WTC11 (cell line): ENCODE data around the gene SLC18A2. TPM values are rescaled to one million over a fixed set of nuclear protein-coding genes. Genes with fewer than 3 reads are reported as not detected.
"Not testable (repeated sequence)": the region's sequence is repeated elsewhere in the genome, so short reads cannot be mapped to it uniquely, and the experiment has no call there.

Experiments
- ATAC-seq: fragments of 200-7000 bp; cut with Tn5 transposase; 2 replicates; pipeline ENCODE4 v1.10.0; 2021; ENCODE audit warnings: mild to moderate bottlenecking, moderate library complexity
- CTCF ChIA-PET: fragments of 300-600 bp; sonication (Branson Sonifier 250); formaldehyde crosslinking; loops from one replicate; lab custom pipeline; 2021; ENCODE audit warnings: antibody characterized with exemption; lab: Charles Lee
- POLR2A ChIA-PET: fragments of 350-600 bp; sonication (Branson Sonifier 250); formaldehyde crosslinking; loops from one replicate; lab custom pipeline; 2021; ENCODE audit warnings: antibody characterized with exemption; lab: Charles Lee
- DNase-seq: peaks from one replicate; pipeline ENCODE4 v3.0.0; 2021; ENCODE audit warnings: low spot score
- H3K27ac Mint-ChIP-seq: 2 replicates; pipeline ENCODE4 v1.8.0; 2021; ENCODE audit warnings: mixed read lengths
- H3K27me3 Mint-ChIP-seq: 2 replicates; pipeline ENCODE4 v1.8.0; 2021; ENCODE audit warnings: low read depth, mild to moderate bottlenecking, moderate library complexity, mixed read lengths
- H3K36me3 Mint-ChIP-seq: 2 replicates; pipeline ENCODE4 v1.8.0; 2021; ENCODE audit warnings: mixed read lengths
- H3K4me1 Mint-ChIP-seq: 2 replicates; pipeline ENCODE4 v1.8.0; 2022; ENCODE audit warnings: mixed read lengths
- H3K4me3 Mint-ChIP-seq: 2 replicates; pipeline ENCODE4 v1.8.0; 2021; ENCODE audit warnings: mild to moderate bottlenecking, moderate library complexity, mixed read lengths
- H3K9me3 Mint-ChIP-seq: 2 replicates; pipeline ENCODE4 v1.8.0; 2021; ENCODE audit warnings: mixed read lengths
- ESRRA ChIP-seq: sonication (generic); formaldehyde crosslinking; IDR thresholded peaks from 2 replicates; pipeline ENCODE4 v1.8.1; 2022; ENCODE audit warnings: mild to moderate bottlenecking, missing genetic modification reagents, borderline replicate concordance
- ETV6 ChIP-seq: sonication (generic); formaldehyde crosslinking; IDR thresholded peaks from 2 replicates; pipeline ENCODE4 v1.8.1; 2022; ENCODE audit warnings: mild to moderate bottlenecking, missing genetic modification reagents
- GTF2I ChIP-seq: fragments of 250-450 bp; sonication (Bioruptor Pico); conservative IDR thresholded peaks from 2 replicates; pipeline ENCODE4 v1.4.0; 2021; ENCODE audit warnings: mild to moderate bottlenecking
- IRF2 ChIP-seq: sonication (generic); formaldehyde crosslinking; IDR thresholded peaks from 2 replicates; pipeline ENCODE4 v1.8.0; 2022; ENCODE audit warnings: low read depth, missing genetic modification reagents, borderline replicate concordance
- MXD4 ChIP-seq: fragments of 250-450 bp; sonication (Bioruptor Pico); IDR thresholded peaks from 2 replicates; pipeline ENCODE4 v1.8.0; 2021; ENCODE audit warnings: mild to moderate bottlenecking, moderate library complexity, borderline replicate concordance
- RORB ChIP-seq: fragments of 250-450 bp; sonication (Bioruptor Pico); IDR thresholded peaks from 2 replicates; pipeline ENCODE4 v1.9.0; 2021; ENCODE audit warnings: mild to moderate bottlenecking
- SP1 ChIP-seq: sonication (generic); formaldehyde crosslinking; conservative IDR thresholded peaks from 2 replicates; pipeline ENCODE4 v1.8.1; 2022; ENCODE audit warnings: missing genetic modification reagents
- ZNF263 ChIP-seq: sonication (generic); formaldehyde crosslinking; IDR thresholded peaks from 2 replicates; pipeline ENCODE4 v1.8.1; 2022; ENCODE audit warnings: low read depth, mild to moderate bottlenecking, moderate library complexity, missing genetic modification reagents
- ZNF671 ChIP-seq: fragments of 250-450 bp; sonication (Bioruptor Pico); IDR thresholded peaks from 2 replicates; pipeline ENCODE4 v1.8.0; 2021; ENCODE audit warnings: mild to moderate bottlenecking
- total RNA-seq: library from RNA; stranded (reverse); gene quantifications from 3 replicates; pipeline ENCODE4 v1.2.3, GENCODE V29; 2021
- TF ChIP-seq, protein P1 (sequence below): sonication (generic); formaldehyde crosslinking; conservative IDR thresholded peaks from 2 replicates; pipeline ENCODE4 v1.8.1; 2023; ENCODE audit warnings: mild to moderate bottlenecking, low read depth, missing genetic modification reagents, moderate library complexity
- TF ChIP-seq, protein P2 (sequence below): sonication (generic); formaldehyde crosslinking; IDR thresholded peaks from 2 replicates; pipeline ENCODE4 v1.8.0; 2022; ENCODE audit warnings: mild to moderate bottlenecking, missing genetic modification reagents
- TF ChIP-seq, protein P3 (sequence below): fragments of 250-450 bp; sonication (Bioruptor Pico); IDR thresholded peaks from 2 replicates; pipeline ENCODE4 v1.9.0; 2021; ENCODE audit warnings: mild to moderate bottlenecking
- TF ChIP-seq, protein P4 (sequence below): sonication (generic); formaldehyde crosslinking; conservative IDR thresholded peaks from 2 replicates; pipeline ENCODE4 v1.8.1; 2022; ENCODE audit warnings: mild to moderate bottlenecking, missing genetic modification reagents
- TF ChIP-seq, protein P5 (sequence below): sonication (generic); formaldehyde crosslinking; IDR thresholded peaks from 2 replicates; pipeline ENCODE4 v1.8.1; 2022; ENCODE audit warnings: low read depth, missing genetic modification reagents, borderline replicate concordance
- TF ChIP-seq, protein P6 (sequence below): sonication (generic); formaldehyde crosslinking; IDR thresholded peaks from 2 replicates; pipeline ENCODE4 v1.8.0; 2023; ENCODE audit warnings: mild to moderate bottlenecking, missing genetic modification reagents
- TF ChIP-seq, protein P7 (sequence below): fragments of 250-450 bp; sonication (Bioruptor Pico); conservative IDR thresholded peaks from 2 replicates; pipeline ENCODE4 v1.9.0; 2021; ENCODE audit warnings: mild to moderate bottlenecking
- TF ChIP-seq, protein P8 (sequence below): sonication (generic); formaldehyde crosslinking; IDR thresholded peaks from 2 replicates; pipeline ENCODE4 v1.8.0; 2023; ENCODE audit warnings: missing genetic modification reagents

SLC18A2 gene
- total RNA-seq, 1 experiment from 2014 or later = 5.9 TPM

DNA sequence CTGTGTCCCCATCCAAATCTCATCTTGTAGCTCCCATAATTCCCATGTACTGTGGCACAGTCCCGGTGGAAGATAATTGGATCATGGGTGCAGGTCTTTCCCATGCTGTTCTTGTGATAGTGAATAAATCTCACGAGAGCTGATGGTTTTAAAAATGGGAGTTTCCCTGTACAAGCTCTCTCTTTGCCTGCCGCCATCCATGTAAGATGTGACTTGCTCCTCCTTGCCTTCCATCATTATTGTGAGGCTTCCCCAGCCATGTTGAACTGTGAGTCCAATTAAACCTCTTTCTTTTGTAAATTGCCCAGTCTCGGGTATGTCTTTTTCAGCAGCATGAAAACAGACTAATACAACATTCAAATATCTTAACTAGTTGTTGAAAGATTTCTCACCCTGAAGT is 10.8 kb upstream of the SLC18A2 start:
- DNase-seq, H3K27ac Mint-ChIP-seq, H3K4me3 Mint-ChIP-seq, POLR2A ChIA-PET, ATAC-seq, H3K4me1 Mint-ChIP-seq: not testable (repeated sequence)
- CTCF ChIA-PET = interaction anchor here (0.6 kb wide), 1 partner anchor 482 kb away, joined by 5 read pairs; no protein-coding TSS in a partner anchor
- Mint-ChIP-seq H3K9me3 (peaks cover 20% of the 10 kb centered on the region), H3K27me3 (peaks cover 10% of the 10 kb centered on the region; the same call in 1 of the 2 replicates), H3K36me3 (peaks cover 18% of the 10 kb centered on the region)

DNA sequence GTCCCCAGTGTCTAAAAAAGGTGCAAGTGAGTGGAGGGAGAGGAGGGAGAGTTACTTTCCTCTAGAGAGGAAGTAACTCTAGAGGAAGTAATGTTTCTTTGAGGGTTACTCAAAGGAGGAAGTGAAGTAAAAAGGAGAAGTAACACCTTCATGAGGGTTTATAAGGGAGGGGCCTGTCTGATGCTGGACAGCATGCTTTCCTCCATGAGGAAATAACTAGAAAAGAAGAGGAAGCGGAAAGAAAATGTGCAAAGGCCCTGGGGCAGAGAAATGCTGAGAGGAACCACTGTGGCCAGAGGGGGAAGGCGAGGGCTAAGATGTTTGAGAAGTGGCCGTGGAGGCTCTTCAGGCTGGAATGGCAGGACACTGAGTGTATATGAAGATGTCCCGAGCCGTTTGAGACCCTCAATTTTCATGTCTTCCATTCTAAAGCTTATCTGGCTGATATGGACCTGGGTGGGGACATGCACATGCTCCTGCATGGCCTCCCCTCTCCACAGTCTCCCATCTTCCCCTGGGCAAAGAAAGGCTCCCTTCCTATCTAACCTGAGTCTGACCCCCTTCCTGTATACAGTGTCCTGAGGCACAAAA is 3.4 kb upstream of the SLC18A2 start:
- ATAC-seq = no peak
- no peak for DNase-seq
- H3K27me3 Mint-ChIP-seq = peaks cover 24% of the 10 kb centered on the region
- ChIA-PET POLR2A (no interaction called here), CTCF (interaction anchor here (1.4 kb wide), 1 partner anchor 82 kb away, joined by 6 read pairs; no protein-coding TSS in a partner anchor)
- H3K36me3 Mint-ChIP-seq = no peaks in the 10 kb centered on the region
- TF ChIP-seq, protein P1, sequence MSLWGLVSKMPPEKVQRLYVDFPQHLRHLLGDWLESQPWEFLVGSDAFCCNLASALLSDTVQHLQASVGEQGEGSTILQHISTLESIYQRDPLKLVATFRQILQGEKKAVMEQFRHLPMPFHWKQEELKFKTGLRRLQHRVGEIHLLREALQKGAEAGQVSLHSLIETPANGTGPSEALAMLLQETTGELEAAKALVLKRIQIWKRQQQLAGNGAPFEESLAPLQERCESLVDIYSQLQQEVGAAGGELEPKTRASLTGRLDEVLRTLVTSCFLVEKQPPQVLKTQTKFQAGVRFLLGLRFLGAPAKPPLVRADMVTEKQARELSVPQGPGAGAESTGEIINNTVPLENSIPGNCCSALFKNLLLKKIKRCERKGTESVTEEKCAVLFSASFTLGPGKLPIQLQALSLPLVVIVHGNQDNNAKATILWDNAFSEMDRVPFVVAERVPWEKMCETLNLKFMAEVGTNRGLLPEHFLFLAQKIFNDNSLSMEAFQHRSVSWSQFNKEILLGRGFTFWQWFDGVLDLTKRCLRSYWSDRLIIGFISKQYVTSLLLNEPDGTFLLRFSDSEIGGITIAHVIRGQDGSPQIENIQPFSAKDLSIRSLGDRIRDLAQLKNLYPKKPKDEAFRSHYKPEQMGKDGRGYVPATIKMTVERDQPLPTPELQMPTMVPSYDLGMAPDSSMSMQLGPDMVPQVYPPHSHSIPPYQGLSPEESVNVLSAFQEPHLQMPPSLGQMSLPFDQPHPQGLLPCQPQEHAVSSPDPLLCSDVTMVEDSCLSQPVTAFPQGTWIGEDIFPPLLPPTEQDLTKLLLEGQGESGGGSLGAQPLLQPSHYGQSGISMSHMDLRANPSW (CRISPR knock-in tag) = no peak
- TF ChIP-seq RORB (CRISPR knock-in tag) (no peak), ZNF671 (no peak), GTF2I (CRISPR knock-in tag) (no peak), ZNF263 (CRISPR knock-in tag) (no peak), IRF2 (CRISPR knock-in tag) (no peak), MXD4 (no peak)
- TF ChIP-seq, protein P2, sequence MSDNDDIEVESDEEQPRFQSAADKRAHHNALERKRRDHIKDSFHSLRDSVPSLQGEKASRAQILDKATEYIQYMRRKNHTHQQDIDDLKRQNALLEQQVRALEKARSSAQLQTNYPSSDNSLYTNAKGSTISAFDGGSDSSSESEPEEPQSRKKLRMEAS = no peak
- TF ChIP-seq, protein P3, sequence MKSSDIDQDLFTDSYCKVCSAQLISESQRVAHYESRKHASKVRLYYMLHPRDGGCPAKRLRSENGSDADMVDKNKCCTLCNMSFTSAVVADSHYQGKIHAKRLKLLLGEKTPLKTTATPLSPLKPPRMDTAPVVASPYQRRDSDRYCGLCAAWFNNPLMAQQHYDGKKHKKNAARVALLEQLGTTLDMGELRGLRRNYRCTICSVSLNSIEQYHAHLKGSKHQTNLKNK (CRISPR knock-in tag) = no peak
- TF ChIP-seq, protein P4, sequence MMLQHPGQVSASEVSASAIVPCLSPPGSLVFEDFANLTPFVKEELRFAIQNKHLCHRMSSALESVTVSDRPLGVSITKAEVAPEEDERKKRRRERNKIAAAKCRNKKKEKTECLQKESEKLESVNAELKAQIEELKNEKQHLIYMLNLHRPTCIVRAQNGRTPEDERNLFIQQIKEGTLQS (CRISPR knock-in tag) = no peak
- TF ChIP-seq, protein P5, sequence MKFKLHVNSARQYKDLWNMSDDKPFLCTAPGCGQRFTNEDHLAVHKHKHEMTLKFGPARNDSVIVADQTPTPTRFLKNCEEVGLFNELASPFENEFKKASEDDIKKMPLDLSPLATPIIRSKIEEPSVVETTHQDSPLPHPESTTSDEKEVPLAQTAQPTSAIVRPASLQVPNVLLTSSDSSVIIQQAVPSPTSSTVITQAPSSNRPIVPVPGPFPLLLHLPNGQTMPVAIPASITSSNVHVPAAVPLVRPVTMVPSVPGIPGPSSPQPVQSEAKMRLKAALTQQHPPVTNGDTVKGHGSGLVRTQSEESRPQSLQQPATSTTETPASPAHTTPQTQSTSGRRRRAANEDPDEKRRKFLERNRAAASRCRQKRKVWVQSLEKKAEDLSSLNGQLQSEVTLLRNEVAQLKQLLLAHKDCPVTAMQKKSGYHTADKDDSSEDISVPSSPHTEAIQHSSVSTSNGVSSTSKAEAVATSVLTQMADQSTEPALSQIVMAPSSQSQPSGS = no peak
- TF ChIP-seq, protein P6, sequence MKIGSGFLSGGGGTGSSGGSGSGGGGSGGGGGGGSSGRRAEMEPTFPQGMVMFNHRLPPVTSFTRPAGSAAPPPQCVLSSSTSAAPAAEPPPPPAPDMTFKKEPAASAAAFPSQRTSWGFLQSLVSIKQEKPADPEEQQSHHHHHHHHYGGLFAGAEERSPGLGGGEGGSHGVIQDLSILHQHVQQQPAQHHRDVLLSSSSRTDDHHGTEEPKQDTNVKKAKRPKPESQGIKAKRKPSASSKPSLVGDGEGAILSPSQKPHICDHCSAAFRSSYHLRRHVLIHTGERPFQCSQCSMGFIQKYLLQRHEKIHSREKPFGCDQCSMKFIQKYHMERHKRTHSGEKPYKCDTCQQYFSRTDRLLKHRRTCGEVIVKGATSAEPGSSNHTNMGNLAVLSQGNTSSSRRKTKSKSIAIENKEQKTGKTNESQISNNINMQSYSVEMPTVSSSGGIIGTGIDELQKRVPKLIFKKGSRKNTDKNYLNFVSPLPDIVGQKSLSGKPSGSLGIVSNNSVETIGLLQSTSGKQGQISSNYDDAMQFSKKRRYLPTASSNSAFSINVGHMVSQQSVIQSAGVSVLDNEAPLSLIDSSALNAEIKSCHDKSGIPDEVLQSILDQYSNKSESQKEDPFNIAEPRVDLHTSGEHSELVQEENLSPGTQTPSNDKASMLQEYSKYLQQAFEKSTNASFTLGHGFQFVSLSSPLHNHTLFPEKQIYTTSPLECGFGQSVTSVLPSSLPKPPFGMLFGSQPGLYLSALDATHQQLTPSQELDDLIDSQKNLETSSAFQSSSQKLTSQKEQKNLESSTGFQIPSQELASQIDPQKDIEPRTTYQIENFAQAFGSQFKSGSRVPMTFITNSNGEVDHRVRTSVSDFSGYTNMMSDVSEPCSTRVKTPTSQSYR (CRISPR knock-in tag) = no peak
- H3K4me1 Mint-ChIP-seq = peaks cover 7% of the 10 kb centered on the region
- no peak overlapping the region for H3K27ac Mint-ChIP-seq
- no peak overlapping the region for H3K4me3 Mint-ChIP-seq
- H3K9me3 Mint-ChIP-seq = no peaks in the 10 kb centered on the region

DNA sequence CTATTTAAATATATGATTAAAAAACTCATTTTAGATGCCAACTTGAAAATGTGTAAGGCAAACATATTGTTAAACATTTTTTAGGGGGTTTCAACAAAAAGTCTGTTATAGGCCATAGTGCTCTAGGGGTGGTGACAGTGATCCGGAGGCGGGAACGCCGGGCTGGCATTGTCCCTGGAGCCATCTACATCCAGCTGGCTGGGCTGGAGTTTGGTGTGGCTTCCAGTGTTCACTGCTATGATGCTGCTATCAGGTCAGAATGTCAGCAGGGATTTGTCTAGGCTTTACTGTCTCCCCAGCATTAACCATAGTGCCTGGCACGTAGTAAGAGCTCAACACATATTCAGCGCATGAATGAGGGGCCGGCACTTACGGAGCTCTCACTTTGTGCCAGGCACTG is 1.9 kb upstream of the SLC18A2 start:
- H3K27me3 Mint-ChIP-seq = peaks cover 37% of the 10 kb centered on the region
- ATAC-seq (no peak), DNase-seq (no peak)
- POLR2A ChIA-PET = no interaction called here
- CTCF ChIA-PET = interaction anchor here (0.9 to 5.5 kb wide), 3 partner anchors 12 to 204 kb away, joined by 3 to 56 read pairs (median 21); no protein-coding TSS in a partner anchor
- no peaks in the 10 kb centered on the region for H3K36me3 Mint-ChIP-seq
- no peak overlapping the region for H3K27ac Mint-ChIP-seq
- no peak overlapping the region for H3K4me3 Mint-ChIP-seq
- no peaks in the 10 kb centered on the region for H3K9me3 Mint-ChIP-seq
- peaks cover 7% of the 10 kb centered on the region for H3K4me1 Mint-ChIP-seq
- TF ChIP-seq ETV6 (no peak), SP1 (CRISPR knock-in tag) (no peak), ESRRA (no peak)
- TF ChIP-seq, protein P7, sequence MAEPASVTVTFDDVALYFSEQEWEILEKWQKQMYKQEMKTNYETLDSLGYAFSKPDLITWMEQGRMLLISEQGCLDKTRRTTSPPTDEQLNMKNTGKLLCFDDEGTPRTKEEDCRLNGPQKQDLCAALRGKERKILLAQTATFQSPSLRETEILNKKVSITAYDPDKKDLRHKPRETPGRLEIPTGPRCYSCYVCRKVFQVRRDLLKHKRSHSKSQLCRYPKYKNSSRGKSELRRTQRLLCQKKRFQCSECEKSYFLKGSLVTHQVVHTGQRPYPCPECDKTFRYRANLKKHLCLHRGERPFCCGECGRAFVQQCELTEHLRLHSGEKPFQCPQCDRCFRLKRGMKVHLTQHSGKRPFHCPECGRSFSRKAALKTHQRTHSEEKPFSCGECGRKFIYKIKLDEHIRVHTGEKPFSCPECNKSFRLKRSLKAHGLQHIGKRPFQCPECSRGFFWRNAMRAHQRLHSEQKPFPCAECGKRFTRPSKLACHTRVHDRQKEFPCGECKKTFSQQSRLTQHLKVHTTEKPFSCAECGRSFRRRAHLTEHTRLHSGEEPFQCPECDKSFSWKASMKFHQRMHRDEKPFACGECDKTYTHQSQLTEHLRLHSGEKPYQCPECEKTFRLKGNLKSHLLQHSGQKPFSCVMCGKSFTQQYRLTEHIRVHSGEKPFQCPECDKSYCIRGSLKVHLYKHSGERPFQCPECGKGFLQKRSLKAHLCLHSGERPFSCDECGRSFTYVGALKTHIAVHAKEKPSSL = no peak
- TF ChIP-seq, protein P8, sequence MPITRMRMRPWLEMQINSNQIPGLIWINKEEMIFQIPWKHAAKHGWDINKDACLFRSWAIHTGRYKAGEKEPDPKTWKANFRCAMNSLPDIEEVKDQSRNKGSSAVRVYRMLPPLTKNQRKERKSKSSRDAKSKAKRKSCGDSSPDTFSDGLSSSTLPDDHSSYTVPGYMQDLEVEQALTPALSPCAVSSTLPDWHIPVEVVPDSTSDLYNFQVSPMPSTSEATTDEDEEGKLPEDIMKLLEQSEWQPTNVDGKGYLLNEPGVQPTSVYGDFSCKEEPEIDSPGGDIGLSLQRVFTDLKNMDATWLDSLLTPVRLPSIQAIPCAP (CRISPR knock-in tag) = no peak
- TF ChIP-seq, protein P1 (CRISPR knock-in tag) = no peak
